HL-60 (cell line): ENCODE measurements around the gene NEK1.

Experiments used
- TF ChIP-seq, protein P1 (sequence below): IDR thresholded peaks from one replicate; pipeline ENCODE4 v1.5.1; 2011; ENCODE audit warnings: low read length, control low read depth, inconsistent platforms; ENCODE audit not compliant: insufficient read depth
- TF ChIP-seq, protein P2 (sequence below): IDR thresholded peaks from 2 replicates; pipeline ENCODE4 v1.6.1; 2012; ENCODE audit warnings: low read depth; ENCODE audit not compliant: insufficient replicate concordance

DNA sequence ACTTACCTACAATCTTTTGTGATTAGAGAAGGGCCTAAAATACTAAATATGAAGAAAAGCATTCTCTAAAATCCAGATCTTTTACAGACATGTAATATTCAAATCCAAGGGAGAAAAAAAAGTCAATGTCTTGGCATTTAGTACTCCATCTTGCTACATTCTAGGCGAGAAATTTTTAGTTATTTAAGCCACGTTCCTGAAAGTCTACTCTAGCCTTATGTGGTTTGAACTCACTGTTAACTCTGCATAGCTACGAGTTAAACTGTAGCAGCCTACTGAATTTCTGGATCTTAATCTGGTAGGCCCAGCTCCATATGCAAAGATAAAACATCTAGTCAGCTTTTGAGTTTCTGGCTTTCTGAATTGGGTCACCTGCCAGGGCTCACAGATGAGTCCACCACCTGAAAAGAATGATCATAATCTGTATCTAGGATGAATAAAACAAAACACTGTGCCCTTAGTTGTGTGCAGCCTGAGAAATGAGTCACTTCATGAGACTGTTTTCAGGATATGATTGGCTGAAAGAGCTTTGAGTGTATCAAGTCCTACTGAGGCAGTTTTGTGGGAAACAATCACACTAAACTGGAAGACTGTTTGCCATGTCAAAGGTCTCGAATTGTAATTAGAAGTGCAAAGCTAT, 3.2 kb upstream of the NEK1 start:
- TF ChIP-seq, protein P1, sequence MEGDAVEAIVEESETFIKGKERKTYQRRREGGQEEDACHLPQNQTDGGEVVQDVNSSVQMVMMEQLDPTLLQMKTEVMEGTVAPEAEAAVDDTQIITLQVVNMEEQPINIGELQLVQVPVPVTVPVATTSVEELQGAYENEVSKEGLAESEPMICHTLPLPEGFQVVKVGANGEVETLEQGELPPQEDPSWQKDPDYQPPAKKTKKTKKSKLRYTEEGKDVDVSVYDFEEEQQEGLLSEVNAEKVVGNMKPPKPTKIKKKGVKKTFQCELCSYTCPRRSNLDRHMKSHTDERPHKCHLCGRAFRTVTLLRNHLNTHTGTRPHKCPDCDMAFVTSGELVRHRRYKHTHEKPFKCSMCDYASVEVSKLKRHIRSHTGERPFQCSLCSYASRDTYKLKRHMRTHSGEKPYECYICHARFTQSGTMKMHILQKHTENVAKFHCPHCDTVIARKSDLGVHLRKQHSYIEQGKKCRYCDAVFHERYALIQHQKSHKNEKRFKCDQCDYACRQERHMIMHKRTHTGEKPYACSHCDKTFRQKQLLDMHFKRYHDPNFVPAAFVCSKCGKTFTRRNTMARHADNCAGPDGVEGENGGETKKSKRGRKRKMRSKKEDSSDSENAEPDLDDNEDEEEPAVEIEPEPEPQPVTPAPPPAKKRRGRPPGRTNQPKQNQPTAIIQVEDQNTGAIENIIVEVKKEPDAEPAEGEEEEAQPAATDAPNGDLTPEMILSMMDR: no peak
- TF ChIP-seq, protein P2, sequence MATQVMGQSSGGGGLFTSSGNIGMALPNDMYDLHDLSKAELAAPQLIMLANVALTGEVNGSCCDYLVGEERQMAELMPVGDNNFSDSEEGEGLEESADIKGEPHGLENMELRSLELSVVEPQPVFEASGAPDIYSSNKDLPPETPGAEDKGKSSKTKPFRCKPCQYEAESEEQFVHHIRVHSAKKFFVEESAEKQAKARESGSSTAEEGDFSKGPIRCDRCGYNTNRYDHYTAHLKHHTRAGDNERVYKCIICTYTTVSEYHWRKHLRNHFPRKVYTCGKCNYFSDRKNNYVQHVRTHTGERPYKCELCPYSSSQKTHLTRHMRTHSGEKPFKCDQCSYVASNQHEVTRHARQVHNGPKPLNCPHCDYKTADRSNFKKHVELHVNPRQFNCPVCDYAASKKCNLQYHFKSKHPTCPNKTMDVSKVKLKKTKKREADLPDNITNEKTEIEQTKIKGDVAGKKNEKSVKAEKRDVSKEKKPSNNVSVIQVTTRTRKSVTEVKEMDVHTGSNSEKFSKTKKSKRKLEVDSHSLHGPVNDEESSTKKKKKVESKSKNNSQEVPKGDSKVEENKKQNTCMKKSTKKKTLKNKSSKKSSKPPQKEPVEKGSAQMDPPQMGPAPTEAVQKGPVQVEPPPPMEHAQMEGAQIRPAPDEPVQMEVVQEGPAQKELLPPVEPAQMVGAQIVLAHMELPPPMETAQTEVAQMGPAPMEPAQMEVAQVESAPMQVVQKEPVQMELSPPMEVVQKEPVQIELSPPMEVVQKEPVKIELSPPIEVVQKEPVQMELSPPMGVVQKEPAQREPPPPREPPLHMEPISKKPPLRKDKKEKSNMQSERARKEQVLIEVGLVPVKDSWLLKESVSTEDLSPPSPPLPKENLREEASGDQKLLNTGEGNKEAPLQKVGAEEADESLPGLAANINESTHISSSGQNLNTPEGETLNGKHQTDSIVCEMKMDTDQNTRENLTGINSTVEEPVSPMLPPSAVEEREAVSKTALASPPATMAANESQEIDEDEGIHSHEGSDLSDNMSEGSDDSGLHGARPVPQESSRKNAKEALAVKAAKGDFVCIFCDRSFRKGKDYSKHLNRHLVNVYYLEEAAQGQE: no peak
